22Rv1 (cell line): ENCODE results near the gene USP34.

Experiments used
- H3K27ac ChIP-seq: fragments of 450-650 bp; 2 replicates; pipeline ENCODE4 v1.5.1; 2017
- CTCF ChIP-seq: fragments of 450-650 bp; IDR thresholded peaks from 2 replicates; pipeline ENCODE4 v1.5.1; 2017; ENCODE audit warnings: mild to moderate bottlenecking
- ZFX ChIP-seq: fragments of 450-650 bp; IDR thresholded peaks from 2 replicates; pipeline ENCODE4 v1.6.1; 2017; ENCODE audit warnings: antibody characterized with exemption, borderline replicate concordance

USP34 gene, protein sequence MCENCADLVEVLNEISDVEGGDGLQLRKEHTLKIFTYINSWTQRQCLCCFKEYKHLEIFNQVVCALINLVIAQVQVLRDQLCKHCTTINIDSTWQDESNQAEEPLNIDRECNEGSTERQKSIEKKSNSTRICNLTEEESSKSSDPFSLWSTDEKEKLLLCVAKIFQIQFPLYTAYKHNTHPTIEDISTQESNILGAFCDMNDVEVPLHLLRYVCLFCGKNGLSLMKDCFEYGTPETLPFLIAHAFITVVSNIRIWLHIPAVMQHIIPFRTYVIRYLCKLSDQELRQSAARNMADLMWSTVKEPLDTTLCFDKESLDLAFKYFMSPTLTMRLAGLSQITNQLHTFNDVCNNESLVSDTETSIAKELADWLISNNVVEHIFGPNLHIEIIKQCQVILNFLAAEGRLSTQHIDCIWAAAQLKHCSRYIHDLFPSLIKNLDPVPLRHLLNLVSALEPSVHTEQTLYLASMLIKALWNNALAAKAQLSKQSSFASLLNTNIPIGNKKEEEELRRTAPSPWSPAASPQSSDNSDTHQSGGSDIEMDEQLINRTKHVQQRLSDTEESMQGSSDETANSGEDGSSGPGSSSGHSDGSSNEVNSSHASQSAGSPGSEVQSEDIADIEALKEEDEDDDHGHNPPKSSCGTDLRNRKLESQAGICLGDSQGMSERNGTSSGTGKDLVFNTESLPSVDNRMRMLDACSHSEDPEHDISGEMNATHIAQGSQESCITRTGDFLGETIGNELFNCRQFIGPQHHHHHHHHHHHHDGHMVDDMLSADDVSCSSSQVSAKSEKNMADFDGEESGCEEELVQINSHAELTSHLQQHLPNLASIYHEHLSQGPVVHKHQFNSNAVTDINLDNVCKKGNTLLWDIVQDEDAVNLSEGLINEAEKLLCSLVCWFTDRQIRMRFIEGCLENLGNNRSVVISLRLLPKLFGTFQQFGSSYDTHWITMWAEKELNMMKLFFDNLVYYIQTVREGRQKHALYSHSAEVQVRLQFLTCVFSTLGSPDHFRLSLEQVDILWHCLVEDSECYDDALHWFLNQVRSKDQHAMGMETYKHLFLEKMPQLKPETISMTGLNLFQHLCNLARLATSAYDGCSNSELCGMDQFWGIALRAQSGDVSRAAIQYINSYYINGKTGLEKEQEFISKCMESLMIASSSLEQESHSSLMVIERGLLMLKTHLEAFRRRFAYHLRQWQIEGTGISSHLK (N-terminal part only)

DNA sequence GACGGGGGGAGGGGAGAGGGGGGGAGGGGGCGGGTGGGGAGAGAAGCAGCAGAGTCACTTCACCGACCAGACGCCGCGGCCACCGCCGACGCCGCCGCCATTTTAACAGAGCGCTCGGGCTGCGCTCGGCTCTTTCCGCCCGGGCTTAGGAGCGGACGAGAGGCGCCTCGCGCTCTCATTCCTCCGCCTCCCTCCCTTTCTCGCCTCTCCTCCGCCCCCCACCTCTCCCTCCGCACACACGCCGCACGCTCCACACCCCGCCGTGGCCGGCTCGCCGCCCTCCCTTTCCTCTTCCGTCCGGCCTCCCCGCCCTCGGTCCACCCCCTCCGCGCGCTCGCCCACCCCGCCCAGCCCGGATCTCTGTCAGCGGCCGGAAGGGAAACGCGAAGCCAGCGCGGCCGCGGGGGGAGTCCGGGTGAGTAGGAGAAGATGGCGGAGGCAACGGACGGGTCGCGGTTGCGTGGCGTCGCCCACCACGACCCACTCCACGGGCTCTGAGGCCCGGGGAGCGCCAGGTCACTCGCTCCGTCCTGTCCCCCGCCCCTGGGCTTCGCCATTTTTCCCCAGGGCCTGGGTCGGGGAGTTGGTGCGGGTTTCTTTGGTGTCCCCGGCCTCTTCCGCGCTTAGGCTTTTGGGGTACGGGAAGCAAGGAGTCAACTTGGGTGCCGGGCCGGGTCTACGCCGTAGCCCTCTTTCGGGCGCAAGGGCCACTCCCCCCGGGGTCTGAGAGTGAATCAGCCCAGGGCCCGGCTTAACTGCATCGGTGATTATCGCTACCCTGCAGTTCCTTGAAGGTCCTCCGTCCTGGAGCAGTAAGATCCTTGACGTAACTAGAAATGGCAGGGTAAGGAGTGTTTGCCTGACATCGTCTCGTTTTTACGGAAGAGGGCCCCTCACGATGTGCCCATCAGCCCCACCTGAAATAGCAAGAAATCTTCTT is at the start of gene USP34:
USP34 (minus strand) TSS at position 123 of the 940 bp plus-strand sequence. CDS start 395 bp downstream, outside the sequence.
- no peak for TF ChIP-seq ZFX
- no peak for TF ChIP-seq CTCF
- peak within 1 kb of the TSS; percentile 91 for H3K27ac ChIP-seq

DNA sequence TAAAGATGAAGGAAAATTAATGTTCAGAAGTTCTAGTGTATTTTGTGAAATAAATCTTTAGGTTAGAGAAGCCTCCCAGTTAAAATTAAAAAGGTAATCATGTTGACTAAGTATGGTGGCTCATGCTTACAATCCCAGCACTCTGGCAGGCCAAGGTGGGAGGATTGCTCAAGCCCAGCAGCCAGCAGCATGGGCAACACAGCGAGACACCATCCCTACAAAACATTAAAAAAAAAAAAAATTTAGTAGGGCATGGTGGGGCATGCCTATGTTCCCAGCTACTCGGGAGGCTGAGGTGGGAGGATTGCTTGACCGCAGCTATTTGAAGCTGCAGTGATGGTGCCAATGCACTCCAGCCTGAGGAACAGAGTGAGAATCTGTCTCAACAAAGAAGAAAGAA is 49.4 kb upstream of the USP34 start:
- no peak overlapping the region for H3K27ac ChIP-seq
- TF ChIP-seq ZFX: no peak
- no peak for TF ChIP-seq CTCF

GRCh38 chr2:61512768-61513398 is 42.0 kb upstream of the USP34 start:
- TF ChIP-seq CTCF (no peak), ZFX (no peak)
- H3K27ac ChIP-seq: no peak overlapping the region

DNA sequence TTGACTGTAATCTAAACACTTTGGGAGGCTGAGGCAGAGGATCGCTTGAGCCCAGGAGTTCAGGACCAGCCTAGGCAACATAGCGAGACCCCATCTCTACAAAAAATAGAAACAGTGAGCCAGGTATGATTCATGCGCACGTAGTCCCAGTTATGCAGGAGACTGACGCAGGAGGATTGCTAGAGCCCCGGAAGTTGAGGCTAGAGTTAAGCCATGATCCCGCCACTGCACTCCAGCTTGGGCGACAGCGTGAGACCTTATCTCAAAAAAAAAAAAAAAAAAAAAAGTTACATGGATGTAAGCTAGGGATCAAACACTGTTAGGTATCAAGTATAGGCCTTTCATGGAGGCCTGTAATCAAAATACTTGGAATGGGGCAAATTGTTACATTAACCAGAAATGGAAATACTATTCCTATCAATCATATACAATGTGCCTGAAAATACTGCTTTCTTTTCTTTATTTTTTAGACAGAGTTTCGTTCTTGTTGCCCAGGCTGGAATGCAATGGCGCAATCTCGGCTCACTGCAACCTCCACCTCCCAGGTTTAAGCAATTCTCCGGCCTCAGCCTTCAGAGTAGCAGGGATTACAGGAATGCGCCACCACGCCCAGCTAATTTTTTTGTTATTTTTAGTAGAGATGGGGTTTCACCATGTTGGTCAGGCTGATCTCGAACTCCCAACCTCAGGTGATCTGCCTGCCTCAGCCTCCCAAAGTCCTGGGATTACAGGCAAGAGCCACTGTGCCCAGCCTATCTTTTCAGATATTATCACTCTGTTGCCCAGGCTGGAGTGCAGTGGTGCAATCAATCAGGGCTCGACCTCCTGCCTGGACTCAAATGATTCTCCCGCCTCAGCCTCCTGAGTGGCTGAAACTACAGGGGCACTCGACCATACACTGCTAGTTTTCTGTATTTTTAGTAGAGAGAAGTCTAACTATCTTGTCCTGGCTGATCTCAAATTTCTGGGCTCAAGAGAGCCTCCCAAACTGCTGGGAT is 40.1 kb upstream of the USP34 start:
- H3K27ac ChIP-seq: no peak overlapping the region
- no peak for TF ChIP-seq CTCF
- TF ChIP-seq ZFX: no peak

GRCh38 chr2:61504949-61505348 is 34.1 kb upstream of the USP34 start:
- H3K27ac ChIP-seq: no peak overlapping the region
- no peak for TF ChIP-seq CTCF
- no peak for TF ChIP-seq ZFX
